Hematopoietic multipotent progenitor cell treated with erythropoietin and hydrocortisone succinate and interleukin-3 and kit ligand, for 15 days (in vitro differentiated cells): ENCODE results near the gene ADAD2.

ENCODE experiments used
- DNase-seq: peaks from one replicate; pipeline ENCODE4 v3.0.0-alpha.2; 2015; ENCODE audit warnings: low spot score

Gene ADAD2

DNA sequence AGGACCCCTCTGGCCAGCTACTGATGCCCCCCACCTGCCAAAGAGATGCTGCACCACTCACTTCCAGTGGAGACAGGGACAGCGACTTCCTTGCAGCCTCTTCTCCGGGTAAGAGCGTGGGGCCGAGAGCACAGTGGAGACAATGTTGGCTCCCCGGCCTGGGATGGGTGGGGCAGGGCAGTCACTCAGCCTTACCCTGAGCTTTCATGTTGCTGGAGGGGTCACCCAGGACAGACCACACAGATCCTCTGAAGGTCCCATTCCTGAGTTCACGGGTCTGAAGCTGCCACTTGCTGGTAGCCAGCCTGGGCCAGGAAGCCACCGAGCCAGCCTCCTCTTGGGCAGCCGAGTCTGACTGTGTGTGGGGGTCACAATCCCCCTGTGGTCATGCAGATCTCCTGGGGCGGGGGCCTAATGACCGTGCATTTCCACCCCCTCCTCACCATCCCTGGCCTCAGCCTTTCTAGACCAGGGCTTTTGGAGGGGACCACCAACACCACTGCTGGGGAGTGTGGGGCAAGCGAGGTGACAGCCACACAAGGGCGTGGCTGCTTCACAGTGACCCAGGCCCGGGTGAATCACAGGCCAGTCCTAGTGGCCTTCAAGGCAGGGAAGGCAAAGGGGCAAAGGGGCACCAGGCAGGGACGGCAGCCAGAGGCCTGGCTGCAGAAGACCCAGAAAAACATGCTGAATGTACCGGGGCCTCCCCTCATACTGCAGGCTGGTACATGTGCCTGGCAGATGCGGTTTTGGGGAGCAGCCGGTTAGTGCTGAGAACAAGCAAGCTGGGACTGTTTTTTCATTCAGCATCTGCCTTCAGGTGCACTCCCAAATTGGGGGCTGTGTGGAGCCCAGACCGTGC, 14.5 kb upstream of the ADAD2 start:
- no peak for DNase-seq

DNA sequence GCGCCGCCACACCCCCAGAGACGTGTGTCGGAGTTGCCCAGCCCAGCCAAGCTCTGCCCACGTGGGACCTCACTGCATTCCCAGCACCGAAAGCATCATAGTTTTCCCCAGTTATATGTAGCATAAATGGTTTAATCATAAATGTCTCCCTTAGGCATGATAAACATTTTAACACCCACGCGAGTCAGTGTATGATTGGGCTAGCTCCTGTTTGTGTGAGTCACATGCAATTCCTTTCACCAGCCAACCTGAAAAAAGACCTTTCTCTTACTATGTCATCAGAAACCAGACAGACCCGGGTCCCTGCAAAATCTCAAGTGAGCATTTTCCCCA, 13.2 kb upstream of the ADAD2 start:
- DNase-seq: no peak

DNA sequence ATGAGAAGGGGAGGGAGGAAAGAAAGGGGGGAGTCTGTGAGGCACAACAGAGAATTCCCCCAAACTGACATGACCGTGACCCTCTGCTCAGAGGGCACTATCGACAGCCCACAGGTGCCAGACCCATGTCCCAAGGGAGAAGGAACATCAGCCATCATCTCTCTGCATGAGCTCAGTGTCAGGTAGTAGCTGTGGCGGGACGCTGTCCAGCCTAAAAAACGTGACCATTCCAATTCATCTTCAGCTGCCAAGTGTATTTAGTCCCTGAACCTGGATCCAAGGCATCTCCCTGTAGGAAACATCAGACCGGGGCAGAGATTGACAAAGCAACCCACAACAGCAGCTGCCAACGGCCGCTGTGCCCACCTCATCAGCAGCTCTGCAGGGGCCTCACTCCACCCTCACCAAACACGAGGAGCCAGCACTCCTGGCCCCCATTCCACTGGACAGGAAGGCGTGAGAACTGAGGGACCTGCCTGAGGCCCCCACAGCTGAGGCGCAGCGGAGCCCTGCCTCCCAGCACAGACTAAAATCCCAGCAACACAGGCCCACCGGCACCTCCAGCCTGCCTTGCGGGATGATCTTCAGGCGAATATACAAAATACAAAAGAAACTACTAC, 12.7 kb upstream of the ADAD2 start:
- no peak for DNase-seq

- DNase-seq: no peak
These were observed 11.9 kb upstream of the ADAD2 start for GRCh38 chr16:84178892-84179611.

DNA sequence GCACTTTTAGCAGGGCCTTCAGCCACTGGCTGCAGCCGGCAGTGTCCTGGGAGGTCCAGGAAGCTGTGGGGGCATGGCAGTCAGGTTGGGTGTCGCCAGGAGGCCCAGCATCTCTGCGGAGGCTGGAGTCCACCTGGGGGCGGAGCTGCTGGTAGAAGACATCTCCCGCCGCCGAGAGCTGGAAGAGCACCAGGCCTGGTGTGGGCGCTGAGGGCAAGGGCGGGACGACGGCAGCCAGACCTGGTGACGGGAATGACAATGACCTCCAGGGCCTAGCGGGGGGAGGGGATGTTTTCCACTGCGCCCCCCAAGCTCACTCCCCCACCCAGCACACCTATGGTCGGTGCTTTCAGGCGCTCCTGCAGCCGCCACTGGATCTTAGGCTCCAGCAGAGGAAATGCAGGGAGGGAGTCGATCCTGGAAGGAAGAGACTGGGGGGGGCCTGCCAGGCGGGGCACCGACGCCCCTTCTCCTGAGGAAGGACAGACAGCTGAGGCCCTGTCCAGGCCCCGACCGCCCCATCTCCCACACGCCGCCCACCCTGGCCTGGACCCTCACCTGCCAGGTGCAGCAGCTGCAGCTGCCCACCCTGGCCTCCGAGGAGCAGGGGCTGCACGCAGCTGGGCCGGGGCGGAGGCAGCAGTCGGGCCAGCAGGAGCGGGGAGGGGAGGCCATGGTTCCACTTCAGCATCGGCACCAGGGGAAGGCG, 11.2 kb upstream of the ADAD2 start:
- no peak for DNase-seq

DNA sequence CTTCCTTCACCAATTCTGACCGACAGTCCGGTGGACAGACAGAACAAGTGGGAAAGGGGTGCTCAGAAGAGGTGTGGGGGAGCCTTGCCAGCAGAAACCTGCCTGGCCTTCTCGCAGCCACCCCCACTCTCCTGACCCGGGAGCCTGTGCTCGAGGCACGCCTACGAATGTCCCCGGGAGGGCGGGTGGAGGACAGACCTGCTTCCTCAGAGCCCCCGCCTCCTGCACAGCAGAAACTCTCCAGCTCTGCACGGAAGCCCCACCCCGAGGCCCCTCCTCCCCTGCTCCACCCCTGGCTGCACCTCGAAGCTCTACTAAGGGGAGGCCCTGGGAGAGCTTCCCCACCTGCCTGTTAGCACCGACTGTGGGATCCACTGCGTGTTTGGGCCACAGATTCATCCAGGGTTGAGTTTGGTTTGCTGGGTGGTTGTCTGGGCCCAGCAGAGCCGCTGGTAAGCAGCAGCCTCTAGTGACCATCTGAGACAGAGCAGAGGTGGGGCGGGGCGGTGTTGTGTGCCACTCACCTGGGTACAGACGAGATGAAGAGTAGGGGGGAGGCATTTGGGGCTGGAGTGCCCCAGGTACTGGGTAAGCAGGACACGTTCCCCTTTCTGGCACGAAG, 10.3 kb upstream of the ADAD2 start:
- no peak for DNase-seq

GRCh38 chr16:84181144-84181915, 9.6 kb upstream of the ADAD2 start:
- DNase-seq: no peak

GRCh38 chr16:84182104-84182503, 8.9 kb upstream of the ADAD2 start:
- DNase-seq: no peak

- DNase-seq: no peak
These were observed 8.0 kb upstream of the ADAD2 start for GRCh38 chr16:84182680-84183571.

GRCh38 chr16:84183572-84183875, 7.4 kb upstream of the ADAD2 start:
- no peak for DNase-seq

DNA sequence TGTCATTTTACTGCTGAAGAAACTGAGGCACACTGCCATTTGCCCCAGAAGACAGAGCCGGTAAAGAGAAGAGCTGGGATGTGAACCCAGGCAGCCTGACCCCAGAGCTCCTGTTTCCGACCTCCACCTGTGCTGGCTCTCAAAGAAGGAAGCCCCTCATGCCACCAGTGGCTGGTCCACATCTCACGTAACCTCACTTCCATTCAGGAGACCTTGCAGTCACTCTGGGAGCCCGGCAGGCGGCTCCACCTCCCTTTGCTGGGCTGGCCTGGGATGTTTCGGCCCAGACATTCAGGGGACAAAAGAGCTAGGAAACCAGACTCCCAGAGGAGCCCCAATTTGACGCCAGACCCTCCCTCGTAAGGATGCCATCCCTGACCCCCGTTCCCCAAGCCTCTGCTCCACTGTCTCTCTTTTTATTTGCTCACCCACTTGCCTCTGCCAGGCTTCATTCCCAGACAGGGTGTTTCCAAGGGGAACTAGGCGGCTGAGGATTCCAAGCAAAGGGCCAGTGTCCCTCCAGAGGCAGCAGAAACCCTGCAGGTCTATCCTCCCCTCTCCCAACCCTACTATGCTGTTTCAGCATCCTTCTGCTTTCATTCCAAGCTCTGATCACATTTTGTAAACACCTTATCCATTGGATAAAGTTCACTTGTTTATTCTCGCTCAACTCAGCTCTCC, 6.9 kb upstream of the ADAD2 start:
- DNase-seq: no peak

- DNase-seq: no peak
These were observed 6.2 kb upstream of the ADAD2 start for GRCh38 chr16:84184775-84185174.

- peak; percentile 96 for DNase-seq
These were observed 4.1 kb upstream of the ADAD2 start, which contains the start of gene TAF1C for GRCh38 chr16:84186685-84187437. TAF1C (minus strand) TSS chr16:84187057; CDS start chr16:84184988, 2,069 bp downstream.

DNA sequence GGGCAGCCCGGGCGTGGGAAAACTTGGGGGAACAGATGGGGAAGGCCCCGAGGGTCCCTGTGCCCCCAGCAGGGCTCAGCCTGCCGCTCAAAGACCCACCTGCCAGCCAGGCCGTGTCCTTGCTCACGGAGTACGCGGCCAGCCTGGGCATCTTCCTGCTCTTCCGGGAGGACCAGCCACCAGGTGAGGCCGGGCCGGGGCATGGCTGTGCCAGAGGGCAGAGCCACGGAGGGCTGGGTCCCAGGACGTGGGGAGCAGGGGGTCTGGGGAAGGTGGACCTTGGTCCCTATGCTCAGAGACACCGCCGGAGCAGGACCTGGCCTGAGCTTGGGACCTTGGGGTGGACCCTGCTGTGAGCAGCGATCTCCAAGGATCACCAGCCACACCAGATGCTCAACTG, 509 bp downstream of the ADAD2 start:
- no peak for DNase-seq

DNA sequence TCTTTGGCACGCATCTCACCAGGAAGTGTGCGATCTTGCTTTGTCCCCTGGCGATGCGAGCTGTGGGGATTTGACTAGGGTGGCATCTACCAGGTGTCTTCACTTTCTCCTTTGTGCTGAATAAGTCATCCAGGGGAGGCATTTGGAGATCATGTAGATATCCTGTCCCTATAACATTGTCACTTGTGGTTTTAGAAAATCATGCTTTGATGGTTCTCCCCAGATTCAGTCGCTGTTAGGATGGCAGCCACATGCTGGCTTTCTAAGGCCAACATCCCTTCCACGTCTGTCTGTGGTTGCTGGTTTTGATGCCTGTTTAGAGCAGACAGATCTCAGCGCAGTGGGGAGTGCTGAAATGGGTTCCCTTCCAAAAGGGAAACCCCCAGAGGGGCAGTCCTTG, 2.5 kb downstream of the ADAD2 start:
- DNase-seq: no peak

DNA sequence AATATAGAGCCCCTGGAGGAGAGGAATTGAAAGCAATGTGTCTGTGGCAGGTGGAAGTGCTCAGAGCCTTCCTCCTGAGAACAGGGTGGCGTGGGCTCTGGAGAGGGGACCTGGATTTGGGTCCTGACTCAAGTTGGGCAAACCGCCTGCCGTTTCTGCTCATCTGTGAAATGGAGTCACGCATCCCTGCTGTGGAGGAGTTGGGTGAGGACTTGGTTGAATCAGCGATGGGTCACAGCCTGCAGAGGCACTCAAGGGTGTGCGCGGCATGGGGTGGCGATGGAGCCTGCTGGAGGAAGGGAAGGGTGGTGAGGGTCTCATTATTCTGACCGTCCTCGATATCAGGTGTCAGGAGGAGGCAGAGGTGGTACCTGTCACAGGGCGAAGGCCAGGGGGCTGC, 3.1 kb downstream of the ADAD2 start:
- DNase-seq: no peak

GRCh38 chr16:84194470-84195200, 3.7 kb downstream of the ADAD2 start:
- DNase-seq: no peak
